GM19395 (cell line): ENCODE results near the gene MELTF.

ENCODE experiments used
- ATAC-seq: cut with Tn5 transposase; IDR thresholded peaks from one replicate; pipeline ENCODE4 v1.9.1; 2021; ENCODE audit warnings: mild to moderate bottlenecking, moderate library complexity; ENCODE audit not compliant: unreplicated experiment

The MELTF gene

GRCh38 chr3:197027151-197027895 is 2.3 kb downstream of the MELTF start:
- no peak for ATAC-seq

GRCh38 chr3:197026481-197026866 is 3.1 kb downstream of the MELTF start:
- ATAC-seq = no peak

GRCh38 chr3:197025736-197026480 is 3.7 kb downstream of the MELTF start:
- ATAC-seq = no peak

GRCh38 chr3:197024881-197025735 is 4.5 kb downstream of the MELTF start:
- ATAC-seq = no peak

GRCh38 chr3:197023998-197024651 is 5.5 kb downstream of the MELTF start:
- ATAC-seq = no peak

GRCh38 chr3:197023241-197023997 is 6.2 kb downstream of the MELTF start:
- no peak for ATAC-seq

- no peak for ATAC-seq
Measured at GRCh38 chr3:197022405-197023231, 7.0 kb downstream of the MELTF start.

GRCh38 chr3:197021729-197022404 is 7.8 kb downstream of the MELTF start:
- ATAC-seq = no peak

- ATAC-seq = no peak
Measured at GRCh38 chr3:197021231-197021630, 8.4 kb downstream of the MELTF start.

- no peak for ATAC-seq
Measured at GRCh38 chr3:197019535-197019934, 10.1 kb downstream of the MELTF start.

GRCh38 chr3:197019021-197019420 is 10.6 kb downstream of the MELTF start:
- ATAC-seq = no peak

GRCh38 chr3:197017003-197017402 is 12.6 kb downstream of the MELTF start:
- no peak for ATAC-seq

- ATAC-seq = no peak
Measured at GRCh38 chr3:197015790-197016736, 13.6 kb downstream of the MELTF start.

GRCh38 chr3:197014942-197015575 is 14.6 kb downstream of the MELTF start:
- no peak for ATAC-seq

- ATAC-seq = no peak
Measured at GRCh38 chr3:197014024-197014423, 15.6 kb downstream of the MELTF start.

GRCh38 chr3:197012540-197012883 is 17.1 kb downstream of the MELTF start:
- no peak for ATAC-seq

- no peak for ATAC-seq
Measured at GRCh38 chr3:197011780-197012539, 17.7 kb downstream of the MELTF start.
